ENCODE results near the gene AUTS2.

Gene AUTS2

GRCh38 chr7:70660154-70660818, 1062.0 kb downstream of the AUTS2 start:
- DNase-seq = no peak

GRCh38 chr7:70660819-70661191, 1062.5 kb downstream of the AUTS2 start:
- no peak for DNase-seq

- DNase-seq = no peak
Measured at GRCh38 chr7:70663680-70664079, 1065.4 kb downstream of the AUTS2 start.

GRCh38 chr7:70665997-70666396, 1067.7 kb downstream of the AUTS2 start:
- no peak for DNase-seq

GRCh38 chr7:70667406-70667805, 1069.1 kb downstream of the AUTS2 start:
- no peak for DNase-seq

GRCh38 chr7:70668606-70669358, 1070.5 kb downstream of the AUTS2 start:
- no peak for DNase-seq

GRCh38 chr7:70669854-70670253, 1071.6 kb downstream of the AUTS2 start:
- no peak for DNase-seq

- DNase-seq = no peak
Measured at GRCh38 chr7:70670288-70670687, 1072.0 kb downstream of the AUTS2 start.

- DNase-seq = no peak
Measured at GRCh38 chr7:70673778-70674570, 1075.7 kb downstream of the AUTS2 start.

GRCh38 chr7:70674571-70675010, 1076.3 kb downstream of the AUTS2 start:
- no peak for DNase-seq

- DNase-seq = no peak
Measured at GRCh38 chr7:70676243-70676642, 1078.0 kb downstream of the AUTS2 start.

GRCh38 chr7:70678621-70679251, 1080.5 kb downstream of the AUTS2 start:
- DNase-seq = no peak

GRCh38 chr7:70679661-70680060, 1081.4 kb downstream of the AUTS2 start:
- no peak for DNase-seq

- DNase-seq = no peak
Measured at GRCh38 chr7:70680306-70680705, 1082.0 kb downstream of the AUTS2 start.

GRCh38 chr7:70680743-70681468, 1082.6 kb downstream of the AUTS2 start:
- no peak for DNase-seq

- DNase-seq = no peak
Measured at GRCh38 chr7:70681469-70682350, 1083.4 kb downstream of the AUTS2 start.

- DNase-seq = no peak
Measured at GRCh38 chr7:70684173-70684572, 1085.9 kb downstream of the AUTS2 start.

- DNase-seq = no peak
Measured at GRCh38 chr7:70693321-70693685, 1095.0 kb downstream of the AUTS2 start.

- no peak for DNase-seq
Measured at GRCh38 chr7:70693686-70694433, 1095.6 kb downstream of the AUTS2 start.

GRCh38 chr7:70694434-70694970, 1096.2 kb downstream of the AUTS2 start:
- no peak for DNase-seq
